Measurements from ENCODE around the gene TP53BP1.

DNA sequence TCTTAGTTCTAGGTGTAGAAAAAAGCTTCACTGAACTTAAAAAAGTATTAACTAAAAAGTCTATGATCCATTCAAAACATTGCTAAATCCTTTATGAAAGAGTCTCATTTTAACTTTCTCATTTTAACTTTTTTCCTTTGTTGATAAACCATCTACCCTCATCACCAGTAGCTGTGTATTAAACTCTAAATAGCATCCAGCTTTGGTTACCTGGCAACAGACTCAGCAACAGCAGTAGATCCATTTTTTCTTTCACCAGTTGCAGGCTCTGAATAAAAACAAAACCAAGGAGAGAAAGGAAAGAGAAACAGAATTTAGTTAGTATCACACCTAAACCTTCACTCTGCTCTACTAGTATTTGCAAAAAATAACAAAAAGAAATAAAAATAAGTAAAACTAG lies 51.6 kb downstream of the TP53BP1 start:
- no peak for TF ChIP-seq CHD4 (IDR thresholded peaks at IDR 0.05; ENCODE audit: borderline replicate concordance, low read length)
- TF ChIP-seq SKI (IDR thresholded peaks at IDR 0.05; ENCODE audit: partially characterized antibody), result no peak
- no peak for TF ChIP-seq IKZF1 (IDR thresholded peaks at IDR 0.05)
- no peak for TF ChIP-seq ZNF24 (IDR thresholded peaks at IDR 0.05)
- TF ChIP-seq, protein P1, sequence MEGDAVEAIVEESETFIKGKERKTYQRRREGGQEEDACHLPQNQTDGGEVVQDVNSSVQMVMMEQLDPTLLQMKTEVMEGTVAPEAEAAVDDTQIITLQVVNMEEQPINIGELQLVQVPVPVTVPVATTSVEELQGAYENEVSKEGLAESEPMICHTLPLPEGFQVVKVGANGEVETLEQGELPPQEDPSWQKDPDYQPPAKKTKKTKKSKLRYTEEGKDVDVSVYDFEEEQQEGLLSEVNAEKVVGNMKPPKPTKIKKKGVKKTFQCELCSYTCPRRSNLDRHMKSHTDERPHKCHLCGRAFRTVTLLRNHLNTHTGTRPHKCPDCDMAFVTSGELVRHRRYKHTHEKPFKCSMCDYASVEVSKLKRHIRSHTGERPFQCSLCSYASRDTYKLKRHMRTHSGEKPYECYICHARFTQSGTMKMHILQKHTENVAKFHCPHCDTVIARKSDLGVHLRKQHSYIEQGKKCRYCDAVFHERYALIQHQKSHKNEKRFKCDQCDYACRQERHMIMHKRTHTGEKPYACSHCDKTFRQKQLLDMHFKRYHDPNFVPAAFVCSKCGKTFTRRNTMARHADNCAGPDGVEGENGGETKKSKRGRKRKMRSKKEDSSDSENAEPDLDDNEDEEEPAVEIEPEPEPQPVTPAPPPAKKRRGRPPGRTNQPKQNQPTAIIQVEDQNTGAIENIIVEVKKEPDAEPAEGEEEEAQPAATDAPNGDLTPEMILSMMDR (CRISPR knock-in tag; IDR thresholded peaks at IDR 0.05), result no peak
- no peak for TF ChIP-seq IKZF4 (CRISPR knock-in tag; IDR thresholded peaks at IDR 0.05; ENCODE audit: borderline replicate concordance, low read depth, not compliant biosample characterization)
- TF ChIP-seq, protein P2, sequence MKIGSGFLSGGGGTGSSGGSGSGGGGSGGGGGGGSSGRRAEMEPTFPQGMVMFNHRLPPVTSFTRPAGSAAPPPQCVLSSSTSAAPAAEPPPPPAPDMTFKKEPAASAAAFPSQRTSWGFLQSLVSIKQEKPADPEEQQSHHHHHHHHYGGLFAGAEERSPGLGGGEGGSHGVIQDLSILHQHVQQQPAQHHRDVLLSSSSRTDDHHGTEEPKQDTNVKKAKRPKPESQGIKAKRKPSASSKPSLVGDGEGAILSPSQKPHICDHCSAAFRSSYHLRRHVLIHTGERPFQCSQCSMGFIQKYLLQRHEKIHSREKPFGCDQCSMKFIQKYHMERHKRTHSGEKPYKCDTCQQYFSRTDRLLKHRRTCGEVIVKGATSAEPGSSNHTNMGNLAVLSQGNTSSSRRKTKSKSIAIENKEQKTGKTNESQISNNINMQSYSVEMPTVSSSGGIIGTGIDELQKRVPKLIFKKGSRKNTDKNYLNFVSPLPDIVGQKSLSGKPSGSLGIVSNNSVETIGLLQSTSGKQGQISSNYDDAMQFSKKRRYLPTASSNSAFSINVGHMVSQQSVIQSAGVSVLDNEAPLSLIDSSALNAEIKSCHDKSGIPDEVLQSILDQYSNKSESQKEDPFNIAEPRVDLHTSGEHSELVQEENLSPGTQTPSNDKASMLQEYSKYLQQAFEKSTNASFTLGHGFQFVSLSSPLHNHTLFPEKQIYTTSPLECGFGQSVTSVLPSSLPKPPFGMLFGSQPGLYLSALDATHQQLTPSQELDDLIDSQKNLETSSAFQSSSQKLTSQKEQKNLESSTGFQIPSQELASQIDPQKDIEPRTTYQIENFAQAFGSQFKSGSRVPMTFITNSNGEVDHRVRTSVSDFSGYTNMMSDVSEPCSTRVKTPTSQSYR (CRISPR knock-in tag; IDR thresholded peaks at IDR 0.05; ENCODE audit: borderline replicate concordance), result no peak
- TF ChIP-seq NCOA2 (CRISPR knock-in tag; IDR thresholded peaks at IDR 0.05), result no peak

Measured in HepG2 (cell line).